GM10847 (cell line): Measurements from ENCODE around the gene FOXN3.

Experiments
- POLR2A ChIP-seq: IDR thresholded peaks from 2 replicates; pipeline ENCODE4 v1.6.1; 2011; ENCODE audit not compliant: insufficient read length; ENCODE audit errors: extremely low read depth

Gene FOXN3

GRCh38 chr14:89349171-89350008 lies 67.6 kb downstream of the FOXN3 start:
- no peak for TF ChIP-seq POLR2A

DNA sequence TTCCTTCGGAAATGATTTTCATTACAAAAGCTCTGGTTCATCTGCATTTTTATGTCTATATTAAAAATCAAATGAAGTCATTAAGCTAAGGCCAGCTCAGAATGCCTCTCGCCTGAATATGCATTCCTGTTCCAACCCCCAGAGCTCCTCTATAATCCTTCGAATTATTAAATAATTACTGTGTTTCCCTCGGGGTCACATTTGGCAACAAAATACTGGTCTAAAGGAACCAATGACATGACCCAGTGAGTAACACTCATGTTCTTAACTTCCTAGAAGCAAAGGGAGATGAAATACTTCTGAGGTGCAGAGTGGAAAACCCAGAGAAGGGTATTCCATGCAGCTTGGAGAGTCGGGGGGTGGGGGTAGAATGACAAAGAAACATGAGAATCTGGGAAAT lies 68.3 kb downstream of the FOXN3 start:
- no peak for TF ChIP-seq POLR2A

GRCh38 chr14:89347885-89348284 lies 69.1 kb downstream of the FOXN3 start:
- TF ChIP-seq POLR2A = no peak

DNA sequence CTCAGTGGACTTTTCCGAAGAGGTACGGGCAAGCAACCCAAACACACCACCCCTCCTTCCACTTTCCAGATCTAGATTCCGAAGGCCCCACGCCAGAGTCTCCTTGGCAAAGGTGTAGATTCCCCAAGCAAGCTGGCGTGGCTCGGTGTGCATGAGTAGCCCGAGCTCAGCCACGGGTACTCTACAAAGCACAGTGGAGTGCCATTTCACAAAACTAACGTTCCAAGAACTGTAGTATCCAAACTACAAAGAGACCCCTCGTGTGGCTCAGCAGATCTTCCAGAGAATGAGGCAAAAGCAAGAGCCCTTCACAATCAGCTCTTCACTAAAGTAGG lies 72.1 kb downstream of the FOXN3 start:
- TF ChIP-seq POLR2A = no peak

DNA sequence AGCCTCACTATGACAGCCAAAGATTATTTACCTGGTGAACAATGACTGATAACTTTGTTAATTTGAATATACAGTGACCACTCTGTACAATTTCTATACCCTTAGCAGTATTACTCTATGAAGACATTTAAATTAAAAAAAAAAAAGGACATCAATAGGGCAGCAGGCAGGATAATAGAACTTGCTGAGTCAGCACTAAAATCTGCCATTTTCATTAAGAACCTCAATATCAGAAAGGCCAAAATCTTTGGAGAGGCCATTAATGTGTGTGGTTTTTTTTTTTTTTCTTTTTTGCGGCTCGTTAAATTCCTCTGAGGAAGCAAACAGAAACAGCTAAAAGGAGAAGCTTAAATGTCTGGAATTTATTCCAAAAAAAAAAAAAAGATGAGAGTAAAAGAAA lies 73.7 kb downstream of the FOXN3 start:
- no peak for TF ChIP-seq POLR2A

GRCh38 chr14:89342049-89342448 lies 75.0 kb downstream of the FOXN3 start:
- TF ChIP-seq POLR2A = no peak

- no peak for TF ChIP-seq POLR2A
These were observed 76.5 kb downstream of the FOXN3 start for GRCh38 chr14:89340200-89341181.

- TF ChIP-seq POLR2A = no peak
These were observed 77.5 kb downstream of the FOXN3 start for GRCh38 chr14:89339579-89339978.

- TF ChIP-seq POLR2A = no peak
These were observed 77.9 kb downstream of the FOXN3 start for GRCh38 chr14:89339158-89339557.

DNA sequence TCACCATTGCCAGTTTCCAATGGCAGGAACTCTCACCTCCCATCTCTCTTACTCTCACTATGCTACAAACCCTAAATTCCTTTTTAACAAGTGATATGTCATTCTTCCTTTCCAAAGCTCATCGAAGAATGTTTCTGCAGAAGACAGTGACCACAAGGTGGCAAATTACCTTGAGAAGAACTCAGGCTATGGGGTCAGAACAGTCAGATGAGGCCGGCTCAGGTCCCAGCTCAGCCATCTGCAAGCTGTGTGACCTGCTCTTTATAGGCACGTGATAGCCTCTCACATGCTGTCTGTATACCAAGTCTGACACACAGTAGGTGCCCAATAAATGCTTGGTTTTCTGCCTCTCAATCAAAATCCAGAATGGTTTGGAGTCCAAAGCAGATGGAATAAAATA lies 80.7 kb downstream of the FOXN3 start:
- no peak for TF ChIP-seq POLR2A

DNA sequence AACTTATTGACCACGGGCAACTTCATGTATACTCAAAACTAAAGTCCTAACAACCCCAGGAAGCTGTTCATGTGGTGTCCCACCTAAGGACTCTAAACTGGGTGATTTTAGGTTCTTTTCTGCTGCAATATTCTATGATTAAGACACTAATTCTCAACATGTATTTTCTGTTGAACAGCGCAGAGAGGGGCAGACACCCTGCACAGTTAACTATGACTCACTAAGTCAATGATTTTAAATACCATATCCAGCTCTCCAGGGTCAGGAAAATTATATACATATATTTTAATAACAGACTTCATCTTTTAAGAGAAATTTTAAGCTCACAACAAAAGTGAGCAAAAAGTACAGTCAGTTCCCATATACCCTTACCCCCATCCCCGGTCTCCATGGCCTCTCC lies 85.0 kb downstream of the FOXN3 start:
- no peak for TF ChIP-seq POLR2A

- no peak for TF ChIP-seq POLR2A
These were observed 85.6 kb downstream of the FOXN3 start for GRCh38 chr14:89331398-89331797.

DNA sequence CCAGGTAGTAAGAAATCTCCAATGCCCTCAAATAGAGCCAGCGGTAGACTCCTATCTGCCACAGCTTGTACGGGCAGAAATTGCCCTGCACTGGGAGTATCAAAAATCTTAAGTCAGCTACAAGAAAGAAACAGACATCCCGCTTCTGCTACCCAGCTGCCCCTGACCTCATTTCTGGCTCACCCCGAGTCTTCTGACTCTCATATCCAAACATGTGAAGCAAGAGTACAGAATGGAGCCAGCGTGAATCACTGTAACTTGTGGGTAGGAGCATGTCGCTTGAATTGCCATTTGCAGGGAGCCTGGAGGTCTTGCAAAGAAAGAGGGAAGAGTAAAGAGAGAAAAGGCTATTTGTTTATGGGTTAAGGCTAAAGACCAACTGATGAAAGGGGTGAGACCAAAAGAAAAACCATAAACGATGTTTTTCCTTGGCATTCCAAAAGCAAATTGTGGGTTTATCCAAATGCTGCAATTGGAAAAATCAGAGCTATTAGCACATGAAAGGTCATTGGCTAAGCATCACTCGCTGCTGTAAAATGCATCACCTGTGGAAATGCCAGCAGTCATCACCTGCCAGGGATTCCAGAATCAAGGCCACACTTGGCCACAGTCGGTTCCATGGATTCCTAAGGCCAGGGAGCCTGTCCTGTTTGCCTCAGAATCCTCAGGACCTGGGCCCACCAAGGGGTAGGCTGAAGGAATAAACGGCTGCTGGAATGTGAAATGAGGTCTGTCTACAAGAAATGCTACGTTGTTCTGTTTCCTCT lies 86.6 kb downstream of the FOXN3 start:
- TF ChIP-seq POLR2A = no peak

DNA sequence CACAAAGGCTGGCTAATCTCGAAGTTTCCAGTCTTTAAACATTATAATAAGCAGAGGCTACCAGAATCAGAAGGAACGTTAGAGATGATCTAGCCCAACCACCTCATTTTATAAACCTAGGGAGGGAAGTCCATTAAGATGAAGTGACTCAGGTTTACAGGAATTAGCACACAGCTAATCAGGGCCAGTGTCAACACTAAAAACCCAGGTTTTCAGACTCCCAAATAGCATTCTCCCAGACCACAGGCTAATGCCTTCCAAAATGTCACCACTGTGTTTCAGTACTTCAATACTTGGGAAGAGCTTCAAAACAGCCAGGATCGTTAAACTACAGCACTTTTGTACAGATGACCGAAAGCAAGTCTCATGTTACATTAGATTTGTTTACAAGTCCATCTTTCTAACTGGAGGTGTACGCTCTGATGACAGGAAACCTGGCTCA lies 89.2 kb downstream of the FOXN3 start:
- no peak for TF ChIP-seq POLR2A

DNA sequence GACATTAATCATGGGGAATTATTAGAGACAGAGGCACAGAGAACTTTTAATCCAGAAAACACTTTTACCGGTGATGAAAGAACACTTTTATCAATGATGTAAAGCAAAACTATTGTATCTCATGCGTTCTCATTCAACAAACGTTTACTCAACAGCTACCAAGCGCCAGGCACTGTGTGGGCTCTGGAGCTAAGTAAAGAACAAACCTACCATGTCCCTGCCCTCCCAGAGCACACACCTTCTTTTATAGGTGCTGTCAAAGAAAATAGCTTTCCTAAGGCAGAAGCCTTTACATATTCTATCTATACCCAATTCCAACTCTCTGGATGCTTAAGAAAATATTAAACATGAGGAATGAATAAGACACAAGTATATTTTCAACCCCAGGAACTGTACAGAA lies 91.1 kb downstream of the FOXN3 start:
- TF ChIP-seq POLR2A = no peak
